ENCODE measurements around the gene FHL1.

GRCh38 chrX:136179133-136179532 lies 31.8 kb downstream of the FHL1 start:
- TF ChIP-seq TEAD4 (IDR thresholded peaks at IDR 0.05; ENCODE audit: borderline replicate concordance, insufficient read depth) (no peak), USF2 (IDR thresholded peaks at IDR 0.05; ENCODE audit: borderline replicate concordance, low read depth, low read length) (no peak), ELF1 (IDR thresholded peaks at IDR 0.05) (no peak), RAD21 (IDR thresholded peaks at IDR 0.05; ENCODE audit: low read length) (no peak), CTCF (IDR thresholded peaks at IDR 0.05) (no peak), TAF1 (IDR thresholded peaks at IDR 0.05; ENCODE audit: borderline replicate concordance, low read depth, low read length) (no peak), GABPA (IDR thresholded peaks at IDR 0.05; ENCODE audit: low read depth) (no peak), FOSL2 (IDR thresholded peaks at IDR 0.05; ENCODE audit: borderline replicate concordance, low read depth) (no peak), MAX (IDR thresholded peaks at IDR 0.05; ENCODE audit: low read depth) (no peak), POLR2AphosphoS5 (IDR thresholded peaks at IDR 0.05; ENCODE audit: low read depth, low read length) (no peak), SMC3 (IDR thresholded peaks at IDR 0.05; ENCODE audit: low read depth, low read length) (no peak), YY1 (IDR thresholded peaks at IDR 0.05; ENCODE audit: low read depth) (no peak)
- TF ChIP-seq, protein P1, sequence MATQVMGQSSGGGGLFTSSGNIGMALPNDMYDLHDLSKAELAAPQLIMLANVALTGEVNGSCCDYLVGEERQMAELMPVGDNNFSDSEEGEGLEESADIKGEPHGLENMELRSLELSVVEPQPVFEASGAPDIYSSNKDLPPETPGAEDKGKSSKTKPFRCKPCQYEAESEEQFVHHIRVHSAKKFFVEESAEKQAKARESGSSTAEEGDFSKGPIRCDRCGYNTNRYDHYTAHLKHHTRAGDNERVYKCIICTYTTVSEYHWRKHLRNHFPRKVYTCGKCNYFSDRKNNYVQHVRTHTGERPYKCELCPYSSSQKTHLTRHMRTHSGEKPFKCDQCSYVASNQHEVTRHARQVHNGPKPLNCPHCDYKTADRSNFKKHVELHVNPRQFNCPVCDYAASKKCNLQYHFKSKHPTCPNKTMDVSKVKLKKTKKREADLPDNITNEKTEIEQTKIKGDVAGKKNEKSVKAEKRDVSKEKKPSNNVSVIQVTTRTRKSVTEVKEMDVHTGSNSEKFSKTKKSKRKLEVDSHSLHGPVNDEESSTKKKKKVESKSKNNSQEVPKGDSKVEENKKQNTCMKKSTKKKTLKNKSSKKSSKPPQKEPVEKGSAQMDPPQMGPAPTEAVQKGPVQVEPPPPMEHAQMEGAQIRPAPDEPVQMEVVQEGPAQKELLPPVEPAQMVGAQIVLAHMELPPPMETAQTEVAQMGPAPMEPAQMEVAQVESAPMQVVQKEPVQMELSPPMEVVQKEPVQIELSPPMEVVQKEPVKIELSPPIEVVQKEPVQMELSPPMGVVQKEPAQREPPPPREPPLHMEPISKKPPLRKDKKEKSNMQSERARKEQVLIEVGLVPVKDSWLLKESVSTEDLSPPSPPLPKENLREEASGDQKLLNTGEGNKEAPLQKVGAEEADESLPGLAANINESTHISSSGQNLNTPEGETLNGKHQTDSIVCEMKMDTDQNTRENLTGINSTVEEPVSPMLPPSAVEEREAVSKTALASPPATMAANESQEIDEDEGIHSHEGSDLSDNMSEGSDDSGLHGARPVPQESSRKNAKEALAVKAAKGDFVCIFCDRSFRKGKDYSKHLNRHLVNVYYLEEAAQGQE (IDR thresholded peaks at IDR 0.05; ENCODE audit: low read depth, low read length), result no peak
